Stimulated activated CD8-positive, alpha-beta memory T cell treated with anti-CD3 and anti-CD28 coated beads, Interleukin-4, amount 100 ng/mL, for 48 hours (primary cell): Measurements from ENCODE around the gene MAD2L1BP.

Experiments used
- DNase-seq: peaks from one replicate; pipeline ENCODE4 v3.0.0-alpha.2; 2020

MAD2L1BP gene

DNA sequence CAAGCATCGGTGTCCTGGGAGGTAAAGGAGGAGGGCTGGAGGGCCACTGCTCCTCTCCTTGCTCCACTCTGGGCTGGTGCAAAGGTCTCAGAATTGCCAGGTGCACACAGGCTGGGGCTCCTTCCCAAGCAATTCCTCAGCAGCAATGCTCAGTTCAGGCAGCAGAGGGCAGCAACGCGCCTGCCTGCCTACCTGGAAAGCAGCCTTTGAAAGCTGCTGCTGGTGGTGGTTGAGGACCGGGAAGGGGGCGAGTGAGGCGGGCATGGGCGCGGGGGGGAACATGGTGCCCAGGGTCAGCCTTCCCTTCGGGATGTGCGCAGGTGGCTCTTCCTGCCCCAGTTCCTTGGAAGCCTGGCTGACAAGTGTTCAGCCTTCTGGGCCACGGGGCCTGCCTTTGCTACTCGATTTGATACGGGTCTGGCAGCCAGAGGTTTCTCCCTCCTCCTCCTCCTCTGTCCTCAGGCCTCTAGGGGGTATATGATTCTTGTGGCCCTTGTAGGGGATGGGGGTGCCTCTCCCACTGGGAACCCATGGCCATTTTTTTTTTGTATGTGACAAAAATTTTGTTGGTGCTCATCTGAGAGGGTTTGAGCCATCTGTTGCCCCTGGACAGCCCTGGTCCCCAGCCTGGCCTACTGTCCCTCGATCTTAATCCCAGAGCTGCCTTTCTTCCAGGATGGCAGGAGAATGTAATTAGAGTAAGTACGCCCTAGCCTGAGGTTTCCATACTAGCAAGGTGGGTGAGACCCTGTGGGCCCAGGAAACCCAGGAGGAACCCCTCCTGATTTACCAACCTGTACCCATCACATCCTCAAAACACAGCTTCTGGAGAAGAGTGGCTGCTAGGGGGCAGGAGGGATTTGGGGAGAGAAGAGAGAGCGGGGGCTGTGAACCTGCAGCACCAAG is 31.9 kb downstream of the MAD2L1BP start:
- DNase-seq, result peak; percentile 96

DNA sequence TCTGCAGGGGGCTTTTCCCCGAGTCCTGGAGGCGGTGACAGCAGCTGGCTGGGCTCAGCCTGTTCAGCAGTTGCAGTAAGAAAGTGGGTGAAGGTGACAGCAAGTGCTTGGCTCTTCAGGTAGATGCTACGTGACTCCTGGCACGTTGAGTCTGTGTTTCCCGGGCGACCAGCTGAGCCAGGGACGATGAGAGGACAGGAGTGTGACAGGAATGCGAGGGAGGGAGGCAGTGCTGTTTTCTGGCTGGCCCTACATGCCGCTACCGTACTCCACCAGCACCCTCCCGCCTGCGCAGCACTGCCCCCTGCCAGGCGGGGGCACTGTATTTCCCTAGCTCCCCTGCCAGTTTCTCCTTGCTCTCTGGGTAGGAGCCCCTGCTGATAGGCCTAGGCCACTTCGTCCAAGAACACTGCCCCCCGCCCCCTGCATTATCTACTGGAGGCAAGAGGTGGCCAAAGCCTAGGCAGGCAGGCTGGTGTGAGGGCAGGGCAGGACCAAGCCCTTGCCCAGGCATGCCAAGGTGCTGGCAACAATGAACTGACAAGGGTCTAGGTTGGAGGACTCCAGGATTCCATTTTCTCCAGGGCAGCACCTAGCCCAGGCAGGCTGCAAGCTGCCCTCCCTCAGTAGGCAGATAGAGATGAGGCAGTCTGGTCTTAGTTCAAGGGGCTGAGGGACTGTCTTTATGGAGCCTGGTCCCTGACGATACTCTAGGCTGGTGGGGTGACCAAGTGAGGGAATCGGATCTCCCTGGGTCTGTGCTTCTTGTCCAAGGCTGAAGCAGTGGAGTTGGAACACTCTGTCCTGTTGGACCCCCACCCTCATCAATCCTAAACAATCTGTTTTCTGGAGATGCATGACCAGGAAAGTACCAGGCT is 32.8 kb downstream of the MAD2L1BP start:
- DNase-seq, result peak; percentile 69

DNA sequence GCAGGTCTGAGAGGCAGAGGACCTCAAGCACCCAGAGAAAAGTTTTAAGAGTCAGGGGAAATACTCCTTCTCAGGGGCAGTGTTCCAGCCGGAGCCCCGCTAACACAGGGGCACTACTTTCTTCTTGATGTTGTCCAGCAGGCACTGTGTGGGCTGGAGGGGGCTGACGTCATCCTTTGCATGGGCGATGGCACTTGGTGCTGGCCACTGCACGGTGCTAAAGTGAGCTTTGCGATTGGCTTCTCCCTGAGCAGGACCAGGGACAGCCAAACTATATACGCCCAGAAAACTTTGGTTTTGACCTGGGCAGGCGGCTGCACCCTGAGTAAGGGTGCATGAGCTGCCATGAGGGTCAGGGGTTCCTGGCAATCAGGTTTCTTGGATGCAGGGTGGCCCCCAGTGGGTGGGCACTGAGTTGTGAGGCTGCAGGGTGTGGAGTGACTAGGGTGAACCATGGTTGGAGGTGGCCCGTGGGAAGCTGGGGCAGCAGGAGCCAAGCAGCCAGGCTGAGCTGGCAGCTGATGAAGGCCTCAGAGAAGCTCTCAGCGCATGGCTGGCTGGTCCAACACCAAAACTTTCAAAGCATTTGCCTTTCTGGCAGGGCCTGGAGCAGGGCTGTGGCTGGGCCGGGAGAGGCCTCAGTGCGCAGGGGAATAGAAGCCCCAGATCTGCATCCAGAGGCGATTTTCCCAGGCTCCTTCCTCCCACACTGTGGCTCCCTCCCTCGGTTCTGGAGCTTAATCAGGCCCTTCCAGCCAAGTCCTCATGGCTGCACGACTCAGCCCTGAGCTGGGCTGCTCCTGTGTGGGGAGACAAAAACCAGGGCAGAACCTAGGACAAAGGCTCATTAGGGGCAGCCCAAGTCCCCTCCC is 33.6 kb downstream of the MAD2L1BP start:
- no peak for DNase-seq

DNA sequence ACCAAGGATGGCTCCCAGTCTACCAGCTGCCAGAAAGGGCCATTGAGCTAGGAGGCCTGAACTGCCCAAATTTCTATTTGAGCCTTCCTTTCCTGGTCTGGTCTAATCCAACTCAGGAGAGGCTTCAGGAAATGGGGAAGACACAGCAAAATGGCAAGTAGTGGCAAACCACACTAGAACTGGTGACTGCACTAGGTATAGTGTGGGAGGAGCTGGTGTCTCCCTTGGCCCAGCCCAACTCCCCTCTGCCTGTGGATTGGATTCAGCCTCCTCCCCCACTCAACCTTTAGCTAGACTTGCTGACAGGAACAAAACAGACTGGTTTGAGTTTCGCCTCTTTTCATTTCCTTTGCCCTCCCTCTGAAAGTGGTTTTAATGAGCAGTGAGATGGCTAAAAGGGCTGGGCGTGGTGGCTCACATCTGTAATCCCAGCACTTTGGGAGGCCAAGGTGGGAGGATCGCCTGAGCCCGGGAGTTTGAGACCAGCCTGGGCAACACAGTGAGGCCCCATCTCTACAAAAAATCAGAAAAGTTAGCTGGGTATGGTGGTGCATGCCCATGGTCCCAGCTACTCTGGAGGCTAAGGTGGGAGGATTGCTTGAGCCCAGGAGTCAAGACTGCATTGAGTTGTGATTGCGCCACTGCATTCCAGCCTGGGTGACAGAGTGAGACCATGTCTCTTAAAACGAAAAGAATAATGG is 34.4 kb downstream of the MAD2L1BP start:
- peak; percentile 41 for DNase-seq

DNA sequence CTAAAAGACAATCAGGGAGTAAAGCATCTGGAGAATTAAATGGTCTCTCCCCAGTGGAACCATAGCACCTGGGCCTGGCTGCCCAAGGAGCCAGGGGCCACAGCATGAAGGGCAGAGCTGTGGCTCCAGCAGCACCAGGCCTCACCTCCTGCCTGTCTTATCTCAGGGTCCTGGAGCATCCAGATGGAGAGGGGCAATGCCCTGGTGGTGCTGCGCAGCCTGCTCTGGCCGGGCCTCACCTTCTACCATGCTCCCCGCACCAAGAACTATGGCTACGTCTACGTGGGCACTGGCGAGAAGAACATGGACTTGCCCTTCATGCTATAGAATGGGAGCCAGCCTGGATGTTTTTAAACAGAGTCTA is 35.0 kb downstream of the MAD2L1BP start:
- no peak for DNase-seq

DNA sequence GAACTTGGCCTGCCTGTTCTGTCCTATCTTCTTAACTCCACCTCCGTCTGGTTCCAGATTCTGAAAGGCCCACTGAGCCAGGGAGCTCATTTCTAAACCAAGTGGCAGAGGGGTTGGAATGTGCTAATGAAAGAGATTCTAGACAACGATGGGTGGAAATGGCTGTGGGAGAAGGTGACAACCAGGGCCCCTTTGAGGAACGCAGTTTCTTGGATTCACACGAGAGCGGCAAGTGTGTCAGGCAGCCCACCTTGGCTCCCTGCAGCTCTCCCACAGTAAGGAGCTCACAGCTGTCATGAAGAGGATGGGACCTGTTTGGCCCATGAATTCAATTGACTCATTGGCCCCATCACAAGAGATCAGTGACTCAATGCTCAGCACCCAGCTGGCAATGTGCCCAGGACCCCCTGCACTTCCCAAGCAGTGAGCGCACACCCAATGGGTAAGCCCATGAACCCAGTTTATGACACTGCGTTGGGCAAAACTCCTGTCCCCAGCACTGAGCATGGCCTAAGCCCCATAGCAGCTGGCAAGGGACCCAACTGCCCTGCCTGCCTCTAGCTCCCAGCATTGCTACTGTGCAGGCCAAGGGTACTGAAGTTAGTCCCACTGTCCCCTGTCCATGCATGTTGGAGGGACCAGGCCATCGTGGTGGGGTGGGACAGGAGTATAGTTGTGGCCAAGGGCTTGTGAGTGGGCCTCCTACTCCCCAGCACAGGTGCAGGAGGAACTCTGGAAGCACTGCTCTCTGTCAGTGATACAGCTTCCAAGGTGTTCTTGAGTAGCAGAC is 35.6 kb downstream of the MAD2L1BP start:
- no peak for DNase-seq

DNA sequence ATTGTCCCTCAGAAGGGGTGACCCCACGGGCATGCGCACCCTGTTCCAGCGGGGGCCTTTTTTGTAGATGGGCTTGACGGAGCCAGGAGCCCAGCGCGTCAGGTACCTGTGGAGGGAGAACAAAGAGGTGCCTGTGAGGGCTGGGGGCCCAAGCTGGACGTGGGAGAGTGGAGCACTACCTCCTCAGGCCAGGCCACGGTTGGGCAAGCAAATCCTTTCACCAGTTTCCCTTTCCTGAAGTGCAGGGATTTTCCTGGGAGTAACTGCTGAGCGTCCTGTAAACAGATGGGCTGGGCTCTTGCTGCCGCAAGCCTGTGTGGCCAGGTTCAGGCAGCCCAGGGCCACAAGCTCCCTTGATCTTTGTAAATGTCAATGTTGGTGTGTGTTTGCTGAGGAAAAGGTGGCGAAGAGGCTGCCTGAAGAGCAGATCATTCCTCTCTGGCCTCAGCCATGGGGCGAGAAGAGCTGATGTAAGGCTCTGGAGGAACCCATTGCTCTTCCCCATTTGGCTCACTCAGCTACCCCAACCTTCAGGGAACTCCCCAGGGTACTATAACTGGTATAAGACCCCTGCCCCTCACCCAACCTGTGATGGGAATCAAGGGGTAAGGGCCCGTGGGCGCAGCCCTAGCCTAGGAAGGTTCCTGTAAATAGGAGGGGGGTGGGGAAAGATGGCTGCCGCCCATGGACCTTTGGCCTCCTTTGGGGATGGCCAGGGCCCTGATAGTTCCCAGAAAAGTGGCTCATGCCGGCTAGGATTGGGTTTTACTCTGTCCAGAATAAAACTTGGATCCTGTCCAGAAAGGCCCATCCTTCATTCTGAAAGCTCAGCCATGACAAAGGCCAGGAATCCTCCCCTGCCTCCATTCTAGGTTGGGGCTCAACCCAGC is 36.4 kb downstream of the MAD2L1BP start:
- DNase-seq, result no peak

DNA sequence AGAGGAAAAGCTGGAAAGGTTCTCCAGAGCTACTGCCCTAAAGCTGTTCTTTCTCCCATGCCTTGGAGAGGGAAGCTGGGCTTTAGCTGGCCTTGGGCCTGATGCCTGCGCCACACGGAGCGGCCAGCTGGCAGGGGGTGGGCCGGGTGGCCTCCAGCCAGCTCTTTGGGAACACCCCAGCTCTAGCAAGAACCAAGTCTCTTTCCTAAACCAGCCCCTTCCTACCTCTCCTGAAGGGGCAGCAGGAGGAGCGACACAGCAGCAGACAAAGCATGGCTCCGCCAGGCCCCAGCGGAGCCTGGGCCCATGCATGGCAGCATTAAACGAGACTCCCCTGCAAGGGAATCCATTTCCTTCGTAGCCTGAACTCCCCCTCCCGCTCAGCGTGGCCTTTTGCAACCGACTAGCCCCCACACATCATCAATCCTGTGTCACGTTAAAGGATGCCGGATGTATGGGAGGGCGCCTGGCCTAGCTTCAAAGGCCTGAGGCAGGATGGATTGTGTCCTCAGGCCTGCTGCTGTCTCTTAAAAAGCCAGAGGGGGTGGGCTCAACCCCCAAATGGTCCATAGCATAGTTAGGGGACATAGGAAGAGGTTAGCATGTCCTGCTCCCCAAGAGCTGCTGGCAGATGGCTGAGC is 37.9 kb downstream of the MAD2L1BP start:
- no peak for DNase-seq

DNA sequence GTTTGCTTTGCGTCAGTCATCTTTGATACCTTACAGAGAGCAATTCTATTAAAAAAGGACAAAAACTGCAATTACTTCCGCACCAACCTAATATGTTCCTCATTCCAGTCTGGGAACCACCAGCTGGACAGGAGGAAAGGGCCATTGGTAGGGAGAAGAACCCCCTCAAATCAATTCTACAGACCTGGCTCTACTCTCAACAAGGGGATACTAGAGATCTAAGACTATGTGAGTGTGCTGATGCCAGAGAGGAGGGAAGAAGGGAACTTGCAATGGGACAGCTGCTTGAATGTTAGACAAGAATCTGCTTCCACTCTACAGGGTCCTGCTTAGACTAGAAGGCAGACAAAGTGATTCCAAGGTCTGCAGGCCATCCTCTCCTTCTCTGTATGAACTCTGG is 38.7 kb downstream of the MAD2L1BP start:
- DNase-seq, result no peak

DNA sequence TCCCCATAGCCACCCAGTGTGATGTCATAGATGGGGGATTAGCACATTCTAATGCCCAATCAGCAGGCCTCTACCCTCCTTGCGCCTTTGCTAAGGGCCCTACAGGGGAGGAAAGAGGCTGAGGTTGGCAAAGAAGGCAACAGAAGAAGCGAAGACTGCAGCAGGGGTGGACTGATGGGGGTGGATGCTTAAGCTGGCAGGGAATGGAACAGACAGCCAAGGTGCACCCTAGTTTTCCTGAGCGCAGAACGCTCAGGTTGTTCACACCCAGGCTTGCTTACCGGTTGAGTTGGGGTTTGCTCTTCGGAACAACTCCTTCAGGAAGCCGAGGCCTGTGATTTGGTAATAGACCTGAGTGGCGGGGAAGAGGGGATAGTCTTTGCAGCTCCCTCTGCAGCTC is 39.3 kb downstream of the MAD2L1BP start:
- no peak for DNase-seq

DNA sequence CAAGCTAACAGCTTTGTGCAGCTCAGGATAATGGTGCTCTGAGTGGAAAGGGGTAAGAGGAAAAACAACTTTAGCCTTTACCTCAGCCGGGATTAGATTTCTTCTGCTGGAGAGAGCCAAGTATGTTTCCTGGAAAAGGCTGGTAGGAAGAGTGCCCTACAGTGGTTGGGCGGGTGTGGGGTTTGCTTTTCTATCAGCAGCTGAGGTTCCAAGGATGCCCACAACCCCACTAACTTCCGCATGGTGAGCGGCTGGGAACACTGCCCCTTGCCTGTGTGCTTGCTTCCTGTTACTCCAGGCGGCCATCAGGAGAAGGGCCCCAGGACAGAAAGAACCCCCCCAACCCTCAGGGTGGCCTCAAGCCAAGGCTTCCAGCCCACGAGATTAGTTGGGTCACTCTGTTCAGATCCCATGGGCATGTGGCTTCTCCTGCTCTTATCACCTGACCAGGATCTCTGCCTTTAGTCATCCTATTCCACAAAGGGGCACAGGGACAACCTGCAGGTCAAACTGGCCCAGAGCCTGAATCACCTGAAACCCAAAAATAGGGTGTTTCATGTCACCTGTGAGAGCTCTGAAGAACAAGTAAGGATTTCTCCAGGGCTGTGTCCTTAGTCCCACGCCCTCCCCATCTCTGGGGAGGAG is 41.4 kb downstream of the MAD2L1BP start:
- DNase-seq, result no peak

DNA sequence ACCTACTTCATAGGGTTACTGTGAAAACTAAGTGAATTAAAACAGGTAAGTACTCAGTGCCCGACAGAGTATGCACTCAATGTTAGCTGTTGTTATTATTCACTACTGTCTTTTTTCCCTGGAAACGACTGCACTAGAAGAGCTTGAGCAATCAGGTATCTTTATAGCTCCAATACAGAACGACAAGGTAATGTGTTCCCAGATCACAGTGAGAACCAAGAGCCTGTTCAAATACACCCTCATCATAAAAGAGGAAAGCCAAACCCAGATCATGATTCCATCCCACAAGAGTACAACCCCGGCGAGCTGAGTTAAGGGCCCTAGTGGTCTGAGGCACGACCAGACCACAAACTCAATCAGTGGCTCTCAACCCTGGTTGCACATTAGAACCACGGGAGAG is 42.1 kb downstream of the MAD2L1BP start:
- no peak for DNase-seq

DNA sequence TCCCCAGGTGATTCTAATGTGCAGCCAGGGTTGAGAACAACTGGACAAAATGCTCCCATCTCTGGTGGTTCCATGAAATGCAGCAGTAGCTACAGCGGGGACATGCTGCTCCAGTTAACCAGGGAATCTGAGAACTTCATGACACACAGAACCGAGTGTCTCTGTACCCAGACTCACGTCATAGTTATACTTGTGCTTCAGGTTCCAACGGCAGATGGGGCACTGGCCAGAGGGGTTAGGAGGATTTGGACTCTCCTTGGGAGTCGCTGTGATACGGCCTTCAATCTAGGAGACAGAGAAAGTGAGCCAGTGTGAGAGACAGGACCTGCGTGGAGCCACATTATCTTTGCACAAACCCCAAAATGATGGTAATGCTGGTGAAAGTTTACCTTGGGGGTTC is 42.7 kb downstream of the MAD2L1BP start:
- DNase-seq, result no peak

DNA sequence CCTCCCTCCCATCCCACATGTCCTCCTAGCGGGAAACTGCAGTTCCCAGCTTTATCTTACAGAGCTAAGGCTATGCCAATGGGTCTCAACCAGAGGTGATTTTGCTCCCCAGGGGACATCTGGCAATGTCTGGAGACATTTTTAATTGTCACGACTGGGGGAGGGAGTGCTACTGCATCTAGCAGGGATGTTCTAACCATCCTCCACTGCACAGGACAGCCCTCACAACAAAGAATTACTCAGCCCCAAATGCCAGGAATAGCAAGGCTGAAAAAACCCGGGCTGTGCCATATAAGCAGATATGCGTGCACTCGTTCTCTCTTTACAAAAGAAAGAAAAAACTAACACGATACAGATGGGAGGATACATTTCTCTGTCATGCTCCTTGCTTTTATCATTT is 43.4 kb downstream of the MAD2L1BP start:
- DNase-seq, result no peak

DNA sequence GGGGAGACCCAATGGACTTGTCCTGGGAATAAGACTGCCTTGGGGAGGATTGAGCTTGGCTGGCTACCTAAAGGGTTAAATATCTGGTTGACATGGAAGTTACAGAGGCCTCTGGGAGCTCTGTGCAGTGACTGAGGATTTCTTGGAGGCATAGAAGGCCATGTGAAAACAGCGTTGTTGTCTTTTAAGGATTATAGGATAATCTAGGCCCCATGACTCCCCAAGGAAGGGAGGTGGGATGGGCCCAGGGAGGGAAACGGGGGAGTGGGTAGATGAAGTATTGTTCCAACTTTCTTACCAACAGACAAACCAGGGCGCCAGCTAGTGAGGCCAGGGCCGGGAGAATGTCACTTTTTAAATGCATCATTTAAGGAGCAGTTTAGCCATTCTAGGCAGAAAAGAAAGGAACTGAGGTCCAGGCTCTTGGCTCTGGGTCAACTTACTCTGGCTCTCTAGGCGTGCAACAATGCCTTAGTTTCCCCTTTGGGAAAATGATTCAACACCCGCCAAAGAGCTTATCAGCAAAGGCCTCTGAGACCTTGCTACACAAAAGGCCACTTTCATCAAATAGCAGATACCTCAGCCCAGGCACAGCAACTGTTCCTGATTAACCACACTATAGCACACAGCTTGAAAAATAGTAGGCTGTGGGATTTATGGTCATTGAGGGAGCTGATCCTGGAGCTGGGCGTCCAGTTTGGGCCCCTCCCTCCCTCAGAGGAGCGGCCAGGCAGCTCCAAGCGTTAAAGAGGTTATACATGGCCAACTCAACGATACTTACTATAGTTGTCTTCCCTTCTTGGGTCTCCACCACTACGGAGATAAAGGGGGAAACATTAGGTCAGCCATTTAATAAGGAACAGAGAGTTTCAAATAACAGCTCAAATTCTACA is 44.9 kb downstream of the MAD2L1BP start:
- no peak for DNase-seq

DNA sequence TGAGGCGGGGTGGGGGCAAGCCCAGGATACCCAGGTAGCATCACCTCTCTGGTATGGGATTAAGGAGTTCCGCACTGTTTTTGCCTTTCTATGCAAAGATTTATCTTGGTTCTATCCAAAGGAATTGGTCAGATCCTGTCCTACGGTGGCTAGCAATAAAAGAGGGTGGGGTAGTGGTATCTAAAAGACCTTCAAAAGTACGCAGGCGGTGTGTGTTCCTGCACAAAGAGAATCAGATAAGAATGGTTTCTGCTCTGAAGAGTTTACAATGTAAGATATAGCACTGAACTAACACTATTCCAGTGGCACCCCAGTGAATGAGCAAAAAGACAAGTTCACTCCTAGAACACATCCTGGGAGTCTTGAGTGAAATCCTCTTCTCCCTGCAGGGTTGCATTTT is 45.7 kb downstream of the MAD2L1BP start:
- DNase-seq, result no peak

DNA sequence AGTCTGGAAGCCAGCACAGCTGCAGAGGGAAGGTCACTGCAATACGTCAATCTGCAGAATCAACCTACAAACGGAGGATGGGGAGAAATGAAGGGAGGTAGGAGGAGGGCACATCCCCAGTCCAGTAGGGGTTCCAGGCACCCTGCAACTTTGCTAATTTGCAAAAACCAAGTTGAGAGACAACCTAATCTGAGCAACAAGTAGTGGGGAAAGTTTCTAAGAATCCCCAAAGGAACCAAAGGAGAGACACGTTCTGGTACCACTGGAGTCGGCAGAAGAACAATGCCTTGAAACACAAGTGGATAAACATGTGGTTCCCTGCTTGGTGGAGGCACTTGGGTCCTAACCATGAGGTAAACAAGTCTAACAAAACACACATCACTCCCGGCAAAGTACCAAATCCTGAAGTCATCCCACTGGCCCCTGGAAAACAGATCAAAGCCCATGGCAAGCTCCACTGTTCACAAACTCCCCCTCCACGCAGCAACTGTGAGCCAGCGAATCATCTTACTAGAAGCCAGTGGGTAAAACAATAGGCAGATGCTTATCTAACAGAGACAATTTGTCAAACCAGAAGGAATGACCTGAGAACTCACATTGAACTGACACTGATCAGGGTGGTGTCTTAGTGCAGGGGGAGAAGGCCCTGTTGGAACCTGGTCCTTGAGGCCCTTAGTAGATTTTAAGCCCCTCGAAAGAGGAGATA is 47.2 kb downstream of the MAD2L1BP start:
- DNase-seq, result no peak
